ENCODE measurements around the gene ARHGEF28.

ARHGEF28 gene

DNA sequence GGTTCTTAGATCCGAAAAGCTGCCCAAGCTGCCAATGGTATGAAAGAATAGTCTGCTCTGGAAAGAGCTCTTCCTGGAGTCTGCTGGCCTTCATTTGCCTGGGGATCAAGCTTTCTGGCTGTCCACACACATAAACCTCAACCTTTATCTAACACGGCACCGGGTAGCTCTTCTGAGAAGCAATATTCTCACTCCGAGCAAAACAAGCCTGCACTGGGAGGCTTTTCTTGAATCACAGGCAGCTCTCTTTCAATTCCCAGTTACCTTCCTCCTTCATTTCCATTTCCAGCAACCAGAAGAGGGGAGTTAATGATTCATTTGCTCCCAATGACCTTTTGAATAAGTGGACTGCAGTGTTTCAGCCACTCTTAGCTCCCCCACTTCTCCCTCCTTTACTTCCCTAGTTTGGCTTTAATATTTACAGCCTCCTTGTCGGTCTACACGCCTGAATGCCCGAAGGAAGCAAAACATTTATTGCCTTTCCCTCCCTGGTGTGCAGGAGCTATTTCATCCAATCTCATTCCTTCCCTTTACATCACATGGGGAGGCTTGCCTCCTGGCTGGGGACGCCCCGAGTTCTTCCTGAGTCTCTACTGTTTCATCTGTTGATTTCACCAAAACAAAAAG is 187.1 kb downstream of the ARHGEF28 start:
- H3K79me2 ChIP-seq (ENCODE audit: control insufficient read depth, low read length): no peaks in the 10 kb centered on the region

DNA sequence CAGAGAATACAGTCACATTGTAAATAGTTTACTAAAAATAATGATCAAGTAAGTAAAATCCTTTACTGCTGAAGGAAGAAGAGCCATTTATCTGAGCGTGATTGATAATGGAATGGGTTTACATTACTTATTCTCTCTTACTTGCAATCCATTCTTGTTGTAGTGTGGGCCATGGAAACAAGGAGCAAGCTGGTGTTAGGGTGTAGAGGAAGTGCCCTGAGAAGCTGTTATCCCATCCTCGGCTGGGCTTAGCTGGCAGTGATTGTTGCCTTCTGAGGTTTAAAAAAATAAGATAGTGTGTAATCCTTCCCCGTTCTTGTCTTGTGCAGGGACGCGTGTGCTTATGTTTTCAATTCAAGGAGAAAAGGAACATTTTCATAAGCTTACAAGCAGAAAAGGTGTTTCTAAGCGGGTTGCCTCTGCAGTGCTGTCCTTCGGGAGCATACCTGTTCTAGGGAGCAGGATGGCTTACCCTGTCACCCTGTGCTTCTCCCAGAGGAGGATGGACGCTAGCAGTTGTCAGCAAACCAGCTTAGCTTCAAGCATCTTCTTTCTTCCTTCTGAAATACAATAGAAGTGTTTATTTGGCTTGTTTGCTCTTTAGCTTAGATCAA is 188.3 kb downstream of the ARHGEF28 start:
- H3K79me2 ChIP-seq (ENCODE audit: control insufficient read depth, low read length): no peaks in the 10 kb centered on the region
- no peaks in the 10 kb centered on the region for H3F3A ChIP-seq (ENCODE audit: control insufficient read depth, insufficient read depth)
- no peak for TF ChIP-seq EZH2phosphoT487 (IDR thresholded peaks at IDR 0.05; ENCODE audit: borderline replicate concordance, low read length)
- TF ChIP-seq, protein P1, sequence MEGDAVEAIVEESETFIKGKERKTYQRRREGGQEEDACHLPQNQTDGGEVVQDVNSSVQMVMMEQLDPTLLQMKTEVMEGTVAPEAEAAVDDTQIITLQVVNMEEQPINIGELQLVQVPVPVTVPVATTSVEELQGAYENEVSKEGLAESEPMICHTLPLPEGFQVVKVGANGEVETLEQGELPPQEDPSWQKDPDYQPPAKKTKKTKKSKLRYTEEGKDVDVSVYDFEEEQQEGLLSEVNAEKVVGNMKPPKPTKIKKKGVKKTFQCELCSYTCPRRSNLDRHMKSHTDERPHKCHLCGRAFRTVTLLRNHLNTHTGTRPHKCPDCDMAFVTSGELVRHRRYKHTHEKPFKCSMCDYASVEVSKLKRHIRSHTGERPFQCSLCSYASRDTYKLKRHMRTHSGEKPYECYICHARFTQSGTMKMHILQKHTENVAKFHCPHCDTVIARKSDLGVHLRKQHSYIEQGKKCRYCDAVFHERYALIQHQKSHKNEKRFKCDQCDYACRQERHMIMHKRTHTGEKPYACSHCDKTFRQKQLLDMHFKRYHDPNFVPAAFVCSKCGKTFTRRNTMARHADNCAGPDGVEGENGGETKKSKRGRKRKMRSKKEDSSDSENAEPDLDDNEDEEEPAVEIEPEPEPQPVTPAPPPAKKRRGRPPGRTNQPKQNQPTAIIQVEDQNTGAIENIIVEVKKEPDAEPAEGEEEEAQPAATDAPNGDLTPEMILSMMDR (IDR thresholded peaks at IDR 0.05; ENCODE audit: low read depth, low read length, poor library complexity, severe bottlenecking): no peak
- H3K9me2 ChIP-seq (replicated peaks; ENCODE audit: control insufficient read depth, low read length): no peaks in the 10 kb centered on the region
- H4K20me1 ChIP-seq (ENCODE audit: control insufficient read depth, insufficient read depth, low read depth, low read length): no peaks in the 10 kb centered on the region
- no peak overlapping the region for H3K27ac ChIP-seq (ENCODE audit: low read depth, low read length)
- no peak overlapping the region for H3K4me2 ChIP-seq (ENCODE audit: low read length)
- H3K27me3 ChIP-seq (ENCODE audit: control insufficient read depth, low read length): peaks cover 7% of the 10 kb centered on the region; the same call in 1 of the 2 replicates
- no peaks in the 10 kb centered on the region for H3K4me1 ChIP-seq (ENCODE audit: control insufficient read depth, low read length)
- no peak overlapping the region for H3K4me3 ChIP-seq (ENCODE audit: low read length)
- no peaks in the 10 kb centered on the region for H3K36me3 ChIP-seq (ENCODE audit: control insufficient read depth, low read length)
- H3K9me3 ChIP-seq (ENCODE audit: control insufficient read depth, insufficient read depth, low read length): no peaks in the 10 kb centered on the region

More for the DNA sequence above, 187.1 kb downstream of the ARHGEF28 start:
- H4K20me1 ChIP-seq (ENCODE audit: control insufficient read depth, insufficient read depth, low read depth, low read length): no peaks in the 10 kb centered on the region
- no peaks in the 10 kb centered on the region for H3F3A ChIP-seq (ENCODE audit: control insufficient read depth, insufficient read depth)
- no peaks in the 10 kb centered on the region for H3K9me2 ChIP-seq (replicated peaks; ENCODE audit: control insufficient read depth, low read length)
- H3K27ac ChIP-seq (ENCODE audit: low read depth, low read length): no peak overlapping the region
- peaks cover 7% of the 10 kb centered on the region; the same call in 1 of the 2 replicates for H3K27me3 ChIP-seq (ENCODE audit: control insufficient read depth, low read length)
- H3K4me3 ChIP-seq (ENCODE audit: low read length): no peak overlapping the region
- no peaks in the 10 kb centered on the region for H3K36me3 ChIP-seq (ENCODE audit: control insufficient read depth, low read length)
- no peaks in the 10 kb centered on the region for H3K4me1 ChIP-seq (ENCODE audit: control insufficient read depth, low read length)
- TF ChIP-seq, protein P1 (IDR thresholded peaks at IDR 0.05; ENCODE audit: low read depth, low read length, poor library complexity, severe bottlenecking): no peak
- TF ChIP-seq EZH2phosphoT487 (IDR thresholded peaks at IDR 0.05; ENCODE audit: borderline replicate concordance, low read length): no peak
- no peak overlapping the region for H3K4me2 ChIP-seq (ENCODE audit: low read length)
- H3K9me3 ChIP-seq (ENCODE audit: control insufficient read depth, insufficient read depth, low read length): no peaks in the 10 kb centered on the region

DNA sequence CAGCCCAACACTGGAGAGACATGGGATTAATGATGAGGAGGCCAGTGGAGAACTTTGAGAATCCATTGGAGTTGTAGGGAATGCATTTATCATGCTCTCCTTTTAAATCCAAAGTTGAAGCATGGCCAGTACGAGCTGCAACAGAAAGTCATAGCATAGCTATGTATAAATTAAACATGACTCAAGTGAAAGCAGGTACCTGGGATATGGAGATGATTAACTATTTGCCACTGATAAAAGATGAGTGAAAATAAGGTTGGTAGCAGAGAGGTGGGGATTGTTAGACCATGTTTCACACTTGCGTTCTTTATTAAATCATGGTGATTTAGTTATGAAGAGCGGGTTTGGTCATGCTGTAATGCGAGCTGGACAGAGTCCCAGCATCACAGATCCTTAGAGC is 189.6 kb downstream of the ARHGEF28 start:
- no peak for TF ChIP-seq EZH2phosphoT487 (IDR thresholded peaks at IDR 0.05; ENCODE audit: borderline replicate concordance, low read length)
- TF ChIP-seq, protein P1 (IDR thresholded peaks at IDR 0.05; ENCODE audit: low read depth, low read length, poor library complexity, severe bottlenecking): no peak

More for the DNA sequence above, 189.6 kb downstream of the ARHGEF28 start:
- no peaks in the 10 kb centered on the region for H3F3A ChIP-seq (ENCODE audit: control insufficient read depth, insufficient read depth)
- H3K27me3 ChIP-seq (ENCODE audit: control insufficient read depth, low read length): 0 out of 2 replicates have a peak, but pooled peaks cover under 1% of the 10 kb centered on the region
- H3K79me2 ChIP-seq (ENCODE audit: control insufficient read depth, low read length): no peaks in the 10 kb centered on the region
- H3K36me3 ChIP-seq (ENCODE audit: control insufficient read depth, low read length): no peaks in the 10 kb centered on the region
- no peaks in the 10 kb centered on the region for H3K9me3 ChIP-seq (ENCODE audit: control insufficient read depth, insufficient read depth, low read length)
- no peak overlapping the region for H3K4me2 ChIP-seq (ENCODE audit: low read length)
- H3K4me1 ChIP-seq (ENCODE audit: control insufficient read depth, low read length): no peaks in the 10 kb centered on the region
- no peak overlapping the region for H3K27ac ChIP-seq (ENCODE audit: low read depth, low read length)
- no peaks in the 10 kb centered on the region for H4K20me1 ChIP-seq (ENCODE audit: control insufficient read depth, insufficient read depth, low read depth, low read length)
- H3K9me2 ChIP-seq (replicated peaks; ENCODE audit: control insufficient read depth, low read length): no peaks in the 10 kb centered on the region
- no peak overlapping the region for H3K4me3 ChIP-seq (ENCODE audit: low read length)

All from DOHH2 (cell line).